IPS-20b (cell line): Measurements from ENCODE around the gene CLEC2D.
"Not testable (repeated sequence)": the region's sequence is repeated elsewhere in the genome, so short reads cannot be mapped to it uniquely, and the experiment has no call there.

ENCODE experiments used
- H3K27ac ChIP-seq: one replicate; pipeline ENCODE4 v1.5.1; 2013; ENCODE audit warnings: low read length
- H3K27me3 ChIP-seq: 2 replicates; pipeline ENCODE4 v1.6.1; 2013; ENCODE audit warnings: mild to moderate bottlenecking, low read length, inconsistent platforms; ENCODE audit not compliant: insufficient read depth
- H3K36me3 ChIP-seq: 2 replicates; pipeline ENCODE4 v1.6.1; 2013; ENCODE audit warnings: low read depth, mild to moderate bottlenecking, inconsistent platforms, low read length, moderate library complexity; ENCODE audit not compliant: insufficient read depth
- H3K4me1 ChIP-seq: 2 replicates; pipeline ENCODE4 v1.6.1; 2013; ENCODE audit warnings: mild to moderate bottlenecking, control low read depth, inconsistent platforms, low read length, moderate library complexity; ENCODE audit not compliant: insufficient read depth
- H3K4me3 ChIP-seq: 2 replicates; pipeline ENCODE4 v1.5.1; 2013; ENCODE audit warnings: mild to moderate bottlenecking, low read length, inconsistent platforms
- H3K9ac ChIP-seq: 2 replicates; pipeline ENCODE4 v1.6.1; 2013; ENCODE audit warnings: low read depth, mild to moderate bottlenecking, inconsistent platforms, low read length, moderate library complexity
- H3K9me3 ChIP-seq: 2 replicates; pipeline ENCODE4 v1.6.1; 2013; ENCODE audit warnings: mild to moderate bottlenecking, low read depth, low read length, inconsistent platforms; ENCODE audit not compliant: insufficient read depth

Gene CLEC2D

DNA sequence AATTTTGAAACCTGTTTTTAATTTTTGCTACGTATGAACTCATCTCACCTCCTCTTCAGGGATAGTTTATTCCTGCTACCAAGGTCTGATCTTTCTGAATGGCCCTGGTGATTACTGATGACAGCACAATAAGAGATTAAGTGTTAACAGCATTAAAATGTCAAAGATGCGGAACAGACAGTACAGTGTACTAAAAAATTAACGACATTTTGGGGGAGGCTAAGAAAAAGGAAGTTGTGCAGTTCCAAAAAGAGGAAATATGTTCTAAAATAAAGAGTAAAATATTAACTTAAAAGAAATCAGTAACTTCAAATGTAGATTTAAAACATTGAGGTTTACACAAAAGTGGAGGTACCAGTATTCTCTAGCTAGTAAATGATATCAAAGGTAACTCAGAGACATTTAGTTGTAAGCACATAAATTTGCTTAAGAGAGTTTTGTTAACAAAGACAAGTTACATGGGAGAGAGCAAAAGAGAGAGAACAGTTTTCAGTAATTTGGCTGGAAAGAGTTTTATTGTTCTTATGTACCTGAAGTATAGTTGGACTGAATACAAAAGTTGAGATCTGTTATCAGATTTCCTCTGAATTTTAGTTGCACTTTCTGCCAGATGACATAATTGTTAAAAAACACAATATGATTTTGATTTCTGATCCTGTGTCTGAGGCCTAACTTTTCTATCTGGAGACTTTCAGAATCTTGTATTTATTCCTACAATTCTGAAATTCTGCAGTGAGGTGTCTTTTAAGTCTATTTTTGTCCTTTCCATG lies 67.6 kb downstream of the CLEC2D start:
- H3K27ac ChIP-seq, result no peak overlapping the region
- H3K27me3 ChIP-seq, result no peaks in the 10 kb centered on the region
- no peak overlapping the region for H3K9ac ChIP-seq
- no peaks in the 10 kb centered on the region for H3K36me3 ChIP-seq
- no peaks in the 10 kb centered on the region for H3K9me3 ChIP-seq
- no peaks in the 10 kb centered on the region for H3K4me1 ChIP-seq
- H3K4me3 ChIP-seq, result no peak overlapping the region

GRCh38 chr12:9738905-9739304 lies 69.4 kb downstream of the CLEC2D start:
- not testable (repeated sequence) for H3K27me3 ChIP-seq, H3K9ac ChIP-seq, H3K4me3 ChIP-seq, H3K27ac ChIP-seq, H3K36me3 ChIP-seq, H3K9me3 ChIP-seq, H3K4me1 ChIP-seq

DNA sequence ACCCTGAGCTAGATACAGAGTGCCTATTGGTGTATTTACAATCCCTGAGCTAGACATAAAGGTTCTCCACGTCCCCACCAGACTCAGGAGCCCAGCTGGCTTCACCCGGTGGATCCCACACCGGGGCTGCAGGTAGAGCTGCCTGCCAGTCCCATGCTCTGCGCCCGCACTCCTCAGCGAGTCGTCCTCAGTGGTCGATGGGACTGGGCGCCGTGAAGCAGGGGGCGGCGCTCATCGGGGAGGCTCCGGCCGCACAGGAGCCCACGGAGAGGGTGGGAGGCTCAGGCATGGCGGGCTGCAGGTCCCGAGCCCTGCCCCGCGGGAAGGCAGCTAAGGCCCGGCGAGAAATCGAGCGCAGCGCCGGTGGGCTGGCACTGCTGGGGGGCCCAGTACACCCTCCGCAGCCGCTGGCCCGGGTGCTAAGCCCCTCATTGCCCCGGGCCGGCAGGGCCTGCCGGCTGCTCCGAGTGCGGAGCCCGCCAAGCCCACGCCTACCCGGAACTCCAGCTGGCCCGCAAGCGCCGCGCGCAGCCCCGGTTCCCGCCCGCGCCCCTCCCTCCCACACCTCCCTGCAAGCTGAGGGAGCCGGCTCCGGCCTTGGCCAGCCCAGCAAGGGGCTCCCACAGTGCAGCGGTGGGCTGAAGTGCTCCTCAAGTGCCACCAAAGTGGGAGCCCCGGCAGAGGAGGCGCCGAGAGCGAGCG lies 70.0 kb downstream of the CLEC2D start:
- H3K36me3 ChIP-seq, H3K9me3 ChIP-seq, H3K9ac ChIP-seq, H3K27me3 ChIP-seq, H3K4me1 ChIP-seq, H3K27ac ChIP-seq, H3K4me3 ChIP-seq: not testable (repeated sequence)

DNA sequence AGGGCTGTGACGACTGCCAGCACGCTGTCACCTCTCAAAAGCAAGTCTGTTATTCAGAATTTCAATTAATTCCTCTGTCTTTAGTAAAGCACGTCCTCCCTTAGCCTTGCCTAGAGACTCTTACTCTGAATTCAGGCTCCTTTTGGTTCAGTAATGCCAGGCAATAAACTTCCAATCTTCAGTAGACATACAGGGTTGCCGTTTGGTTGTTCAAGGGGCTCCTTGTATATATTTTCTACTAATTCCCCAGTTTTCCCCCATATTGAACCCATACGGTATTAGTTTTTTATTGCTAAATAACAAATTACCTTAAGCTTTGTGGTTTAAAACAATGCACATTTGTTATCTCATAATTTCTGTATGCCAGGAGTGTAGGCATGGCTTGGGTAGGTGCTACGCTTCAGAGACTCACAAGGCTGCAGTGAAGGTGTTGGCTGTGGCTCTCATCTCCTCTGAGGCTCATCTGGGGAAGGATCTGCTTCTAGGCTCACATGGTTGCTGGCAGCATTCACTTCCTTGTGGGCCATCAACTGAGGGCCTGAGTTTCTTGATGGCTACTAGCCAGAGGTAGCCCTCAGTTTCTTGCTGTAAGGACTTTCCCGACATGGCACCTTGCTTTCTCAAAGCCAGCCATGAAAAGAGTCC lies 70.7 kb downstream of the CLEC2D start:
- H3K27me3 ChIP-seq, result no peaks in the 10 kb centered on the region
- no peak overlapping the region for H3K27ac ChIP-seq
- no peaks in the 10 kb centered on the region for H3K9me3 ChIP-seq
- H3K4me1 ChIP-seq, result no peaks in the 10 kb centered on the region
- no peak overlapping the region for H3K4me3 ChIP-seq
- H3K36me3 ChIP-seq, result no peaks in the 10 kb centered on the region
- H3K9ac ChIP-seq, result no peak overlapping the region

- Histone ChIP-seq H3K27me3 (no peaks in the 10 kb centered on the region), H3K27ac (no peak overlapping the region), H3K36me3 (no peaks in the 10 kb centered on the region), H3K4me3 (no peak overlapping the region), H3K9ac (no peak overlapping the region), H3K4me1 (no peaks in the 10 kb centered on the region), H3K9me3 (no peaks in the 10 kb centered on the region)
These were observed 72.2 kb downstream of the CLEC2D start for GRCh38 chr12:9741726-9742125.

DNA sequence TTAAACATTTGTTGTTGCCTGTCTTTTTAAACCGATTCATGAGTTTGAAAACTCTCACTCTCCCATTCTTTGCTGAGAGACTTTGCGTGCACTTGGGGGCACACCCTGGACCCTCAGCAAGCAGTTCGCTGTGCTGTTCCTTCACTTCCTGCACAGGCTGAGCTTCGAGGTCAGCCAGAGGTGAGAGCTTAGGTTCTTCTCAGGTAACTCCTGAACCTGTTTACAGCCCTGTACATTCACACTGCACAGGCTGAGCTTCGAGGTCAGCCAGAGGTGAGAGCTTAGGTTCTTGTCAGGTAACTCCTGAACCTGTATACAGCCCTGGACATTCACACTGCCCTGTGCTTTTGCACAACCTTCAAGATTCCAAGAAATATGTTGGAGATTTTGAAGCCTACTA lies 73.1 kb downstream of the CLEC2D start:
- H3K9ac ChIP-seq, result no peak overlapping the region
- no peaks in the 10 kb centered on the region for H3K9me3 ChIP-seq
- no peaks in the 10 kb centered on the region for H3K36me3 ChIP-seq
- no peaks in the 10 kb centered on the region for H3K27me3 ChIP-seq
- no peaks in the 10 kb centered on the region for H3K4me1 ChIP-seq
- H3K4me3 ChIP-seq, result no peak overlapping the region
- H3K27ac ChIP-seq, result no peak overlapping the region

GRCh38 chr12:9745199-9745598 lies 75.7 kb downstream of the CLEC2D start:
- H3K9ac ChIP-seq, result no peak overlapping the region
- H3K27me3 ChIP-seq, result no peaks in the 10 kb centered on the region
- no peak overlapping the region for H3K27ac ChIP-seq
- no peak overlapping the region for H3K4me3 ChIP-seq
- H3K4me1 ChIP-seq, result no peaks in the 10 kb centered on the region
- no peaks in the 10 kb centered on the region for H3K9me3 ChIP-seq
- H3K36me3 ChIP-seq, result no peaks in the 10 kb centered on the region
